Smooth muscle cell (in vitro differentiated cells): ENCODE measurements around the gene SCLY. TPM values are rescaled to one million over a fixed set of nuclear protein-coding genes. Genes with fewer than 3 reads are reported as not detected.

ENCODE experiments used
- DNase-seq: peaks from one replicate; lab custom pipeline; 2025; ENCODE audit not compliant: unreplicated experiment; lab: John Stamatoyannopoulos, UW
- H2AFZ ChIP-seq: fragments of 200-600 bp; sonication (generic); 2 replicates; pipeline ENCODE4 v1.6.0; 2016; ENCODE audit warnings: antibody characterized with exemption, low read depth, mild to moderate bottlenecking
- H3F3A ChIP-seq: fragments of 200-600 bp; sonication (generic); 2 replicates; pipeline ENCODE4 v1.6.0; 2017; ENCODE audit warnings: antibody characterized with exemption, low read depth
- H3K27ac ChIP-seq: fragments of 200-600 bp; sonication (generic); 2 replicates; pipeline ENCODE4 v1.5.1; 2016; ENCODE audit warnings: low read depth, mild to moderate bottlenecking
- H3K27me3 ChIP-seq: fragments of 200-600 bp; sonication (generic); 2 replicates; pipeline ENCODE4 v1.6.1; 2016; ENCODE audit warnings: low read depth, mild to moderate bottlenecking
- H3K36me3 ChIP-seq: fragments of 200-600 bp; sonication (generic); 2 replicates; pipeline ENCODE4 v1.5.1; 2016; ENCODE audit warnings: low read depth
- H3K4me1 ChIP-seq: fragments of 200-600 bp; sonication (generic); 2 replicates; pipeline ENCODE4 v1.5.1; 2016; ENCODE audit warnings: low read depth
- H3K4me2 ChIP-seq: fragments of 200-600 bp; sonication (generic); 2 replicates; pipeline ENCODE4 v1.6.0; 2016; ENCODE audit warnings: mild to moderate bottlenecking
- H3K4me3 ChIP-seq: fragments of 200-600 bp; sonication (generic); 2 replicates; pipeline ENCODE4 v1.5.1; 2016; ENCODE audit warnings: mild to moderate bottlenecking
- H3K79me2 ChIP-seq: fragments of 200-600 bp; sonication (generic); 2 replicates; pipeline ENCODE4 v1.6.0; 2016; ENCODE audit warnings: low read depth, mild to moderate bottlenecking
- H3K9ac ChIP-seq: fragments of 200-600 bp; sonication (generic); 2 replicates; pipeline ENCODE4 v1.6.0; 2016; ENCODE audit warnings: low read depth
- H3K9me3 ChIP-seq: fragments of 200-600 bp; sonication (generic); replicated peaks from 2 replicates; pipeline ENCODE4 v1.5.1; 2016; ENCODE audit warnings: low read depth
- H4K20me1 ChIP-seq: fragments of 200-600 bp; sonication (generic); 2 replicates; pipeline ENCODE4 v1.6.0; 2016; ENCODE audit warnings: low read depth
- CTCF ChIP-seq: fragments of 200-600 bp; sonication (generic); IDR thresholded peaks from 2 replicates; pipeline ENCODE4 v1.5.1; 2017; ENCODE audit warnings: borderline replicate concordance, mild to moderate bottlenecking, antibody characterized with exemption; ENCODE audit not compliant: insufficient read depth, poor library complexity, severe bottlenecking
- WGBS: methylation state at CpG from one replicate; pipeline ENCODE4 v1.1.7; 2016; ENCODE audit warnings: low lambda C conversion rate; 5-methylcytosine and 5-hydroxymethylcytosine counted together
- polyA plus RNA-seq: library from polyadenylated mRNA; unstranded; fragments of >200 nt; fragmentation: Nextera tagmentation; extraction: Ambion mirVana; gene quantifications from 2 replicates; pipeline ENCODE4 v1.2.1, GENCODE V29; 2016
- total RNA-seq: library from RNA; depleted of rRNA; stranded (reverse); fragments of >200 nt; gene quantifications from 2 replicates; pipeline ENCODE4 v1.2.3, GENCODE V29; 2014

The SCLY gene
- total and polyA plus RNA-seq, 2 experiments from 2014 or later, result 7.6 to 12.9 TPM

DNA sequence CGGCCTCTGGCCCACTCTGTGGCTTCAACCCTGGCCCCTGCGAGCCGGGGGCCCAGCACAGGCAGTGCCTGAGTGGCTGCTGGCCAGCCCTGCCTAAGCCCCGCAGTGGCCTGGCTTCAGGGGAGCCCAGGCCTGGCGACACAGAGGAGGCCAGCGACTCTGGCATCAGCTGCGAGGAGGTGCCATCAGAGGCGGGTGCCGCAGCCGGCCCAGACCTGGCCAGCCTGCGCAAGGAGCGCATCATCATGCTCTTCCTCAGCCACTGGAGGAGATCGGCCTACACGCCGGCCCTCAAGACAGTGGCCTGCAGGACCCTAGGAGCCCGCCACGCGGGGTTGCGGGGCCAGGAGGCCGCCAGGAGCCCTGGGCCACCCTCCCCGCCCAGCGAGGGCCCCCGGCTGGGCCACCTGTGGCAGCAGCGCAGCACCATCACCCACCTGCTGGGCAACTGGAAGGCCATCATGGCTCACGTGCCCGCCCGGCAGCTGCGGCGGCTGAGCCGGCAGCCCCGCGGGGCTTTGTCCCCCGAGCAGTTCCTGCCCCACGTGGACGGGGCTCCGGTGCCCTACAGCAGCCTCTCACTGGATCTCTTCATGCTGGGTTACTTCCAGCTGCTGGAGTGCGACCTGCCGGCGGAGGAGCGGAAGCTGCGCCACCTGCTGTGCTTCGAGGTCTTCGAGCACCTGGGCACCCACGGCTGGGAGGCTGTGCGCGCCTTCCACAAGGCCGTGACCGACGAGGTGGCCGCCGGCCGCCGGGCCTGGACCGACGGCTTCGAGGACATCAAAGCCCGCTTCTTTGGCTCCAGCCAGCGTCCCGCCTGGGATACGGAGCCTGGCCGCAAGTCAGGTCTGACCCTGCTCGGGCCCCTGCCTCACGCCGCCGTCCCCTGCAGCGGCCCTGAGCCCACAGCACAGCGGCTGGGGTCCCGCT, 70.2 kb downstream of the SCLY start:
- Histone ChIP-seq H3K9me3 (no peaks in the 10 kb centered on the region), H3K9ac (no peak overlapping the region), H3K4me2 (no peak overlapping the region), H3K4me3 (no peak overlapping the region), H3K36me3 (no peaks in the 10 kb centered on the region), H4K20me1 (no peaks in the 10 kb centered on the region), H3K27ac (no peak overlapping the region), H3K79me2 (no peaks in the 10 kb centered on the region), H3K27me3 (no peaks in the 10 kb centered on the region), H3K4me1 (no peaks in the 10 kb centered on the region), H3F3A (no peaks in the 10 kb centered on the region), H2AFZ (no peak overlapping the region)
- no peak for DNase-seq
- WGBS, result 95% methylated on average over 54 of the region's 68 CpGs
- no peak for TF ChIP-seq CTCF

- H3K4me3 ChIP-seq, result no peak overlapping the region
- no peaks in the 10 kb centered on the region for H4K20me1 ChIP-seq
- H3K9me3 ChIP-seq, result no peaks in the 10 kb centered on the region
- H3F3A ChIP-seq, result no peaks in the 10 kb centered on the region
- H2AFZ ChIP-seq, result no peak overlapping the region
- TF ChIP-seq CTCF, result no peak
- H3K27ac ChIP-seq, result no peak overlapping the region
- H3K4me1 ChIP-seq, result no peaks in the 10 kb centered on the region
- 90% methylated on average over 14 of the region's 14 CpGs for WGBS
- H3K36me3 ChIP-seq, result no peaks in the 10 kb centered on the region
- no peak overlapping the region for H3K4me2 ChIP-seq
- H3K9ac ChIP-seq, result no peak overlapping the region
- H3K79me2 ChIP-seq, result no peaks in the 10 kb centered on the region
- no peak for DNase-seq
- H3K27me3 ChIP-seq, result no peaks in the 10 kb centered on the region
Measured at GRCh38 chr2:238131761-238132462, 71.1 kb downstream of the SCLY start.

GRCh38 chr2:238132463-238133450, 72.0 kb downstream of the SCLY start:
- DNase-seq, result no peak

More at GRCh38 chr2:238132463-238133450, 72.0 kb downstream of the SCLY start:
- H3F3A ChIP-seq, result no peaks in the 10 kb centered on the region
- H3K4me2 ChIP-seq, result no peak overlapping the region
- H3K79me2 ChIP-seq, result no peaks in the 10 kb centered on the region
- H3K27me3 ChIP-seq, result no peaks in the 10 kb centered on the region
- 93% methylated on average over 23 of the region's 23 CpGs for WGBS
- no peak overlapping the region for H2AFZ ChIP-seq
- H3K36me3 ChIP-seq, result no peaks in the 10 kb centered on the region
- no peak overlapping the region for H3K4me3 ChIP-seq
- H4K20me1 ChIP-seq, result no peaks in the 10 kb centered on the region
- no peaks in the 10 kb centered on the region for H3K4me1 ChIP-seq
- TF ChIP-seq CTCF, result no peak
- no peaks in the 10 kb centered on the region for H3K9me3 ChIP-seq
- H3K27ac ChIP-seq, result no peak overlapping the region
- no peak overlapping the region for H3K9ac ChIP-seq
